ENCODE results near the gene FARSA. TPM values are rescaled to one million over a fixed set of nuclear protein-coding genes. Genes with fewer than 3 reads are reported as not detected.
A peak's percentile ranks its signal among the peaks of the same experiment; 100 is the strongest.
"Not testable (repeated sequence)": the region's sequence is repeated elsewhere in the genome, so short reads cannot be mapped to it uniquely, and the experiment has no call there.

The FARSA gene
- total RNA-seq, 1 donor from 2014 or later = 34.6 TPM

GRCh38 chr19:12913851-12914690, 19.4 kb downstream of the FARSA start:
- ATAC-seq (ENCODE audit: poor library complexity) = peak; percentile 10
- no peak for DNase-seq
- intact Hi-C loops (cut with DNase I) = no loop called here

GRCh38 chr19:12913011-12913561, 20.4 kb downstream of the FARSA start:
- ATAC-seq (ENCODE audit: poor library complexity) (peak; percentile 88), DNase-seq (peak; percentile 87)
- intact Hi-C loops (cut with DNase I) = no loop called here

- DNase-seq (no peak), ATAC-seq (ENCODE audit: poor library complexity) (no peak)
- intact Hi-C loops (cut with DNase I) = no loop called here
Observed at GRCh38 chr19:12912571-12912970, 20.9 kb downstream of the FARSA start.

DNA sequence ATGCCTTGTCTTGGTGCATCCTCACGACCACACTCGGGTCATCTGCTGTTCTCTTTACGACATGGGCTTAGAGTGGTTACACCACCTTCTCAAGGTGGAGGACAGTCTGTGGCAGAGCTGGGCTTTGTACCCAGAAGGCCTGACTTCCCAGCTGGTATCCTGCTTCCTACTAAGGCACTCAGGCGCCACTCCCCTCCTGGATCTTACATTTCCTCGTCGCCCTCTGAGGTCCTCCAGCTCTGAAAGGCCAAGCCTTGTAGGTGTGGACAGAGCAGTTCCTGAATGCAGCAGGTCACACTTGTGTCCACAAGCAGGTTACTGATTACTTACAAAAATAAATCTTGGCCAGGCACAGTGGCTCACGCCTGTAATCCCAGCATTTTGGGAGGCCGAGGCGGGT, 26.3 kb downstream of the FARSA start:
- no peak for DNase-seq
- intact Hi-C loops (cut with DNase I) = no loop called here
- no peak for ATAC-seq (ENCODE audit: poor library complexity)

DNA sequence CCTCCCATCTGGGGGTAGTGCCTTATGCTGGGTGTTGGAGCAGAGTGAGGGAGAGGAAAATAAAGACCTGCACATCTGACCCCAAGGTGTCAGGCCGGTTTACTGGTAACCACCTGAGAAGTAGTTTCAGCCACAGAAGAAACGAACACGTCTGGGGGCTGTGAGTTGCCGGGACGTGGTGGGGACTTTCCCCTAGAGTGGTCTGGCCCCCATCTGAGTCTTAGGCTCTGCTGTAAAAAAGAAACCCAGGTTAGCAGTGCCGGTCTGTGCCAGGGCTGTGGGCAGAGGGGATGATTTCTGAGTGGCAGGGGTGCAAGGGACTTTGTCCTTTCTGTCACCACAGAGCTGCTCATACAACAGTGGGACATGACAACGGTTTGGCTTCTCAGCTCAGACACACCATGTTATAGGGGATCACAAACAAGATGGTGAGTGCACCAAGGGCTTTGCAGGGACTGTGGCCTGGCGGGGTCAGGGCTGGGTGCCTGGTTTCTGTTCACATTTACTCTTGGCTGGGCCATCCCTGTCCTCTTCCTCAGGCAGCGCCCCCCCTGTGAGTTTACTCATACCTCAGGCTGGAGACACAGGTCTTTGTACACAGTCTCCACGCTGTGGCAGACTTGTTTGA, 33.5 kb downstream of the FARSA start:
- no peak for DNase-seq
- no peak for ATAC-seq (ENCODE audit: poor library complexity)
- intact Hi-C loops (cut with DNase I) = no loop called here

GRCh38 chr19:12896460-12896859, 37.1 kb downstream of the FARSA start:
- DNase-seq (no peak), ATAC-seq (ENCODE audit: poor library complexity) (no peak)
- intact Hi-C loops (cut with DNase I) = no loop called here

DNA sequence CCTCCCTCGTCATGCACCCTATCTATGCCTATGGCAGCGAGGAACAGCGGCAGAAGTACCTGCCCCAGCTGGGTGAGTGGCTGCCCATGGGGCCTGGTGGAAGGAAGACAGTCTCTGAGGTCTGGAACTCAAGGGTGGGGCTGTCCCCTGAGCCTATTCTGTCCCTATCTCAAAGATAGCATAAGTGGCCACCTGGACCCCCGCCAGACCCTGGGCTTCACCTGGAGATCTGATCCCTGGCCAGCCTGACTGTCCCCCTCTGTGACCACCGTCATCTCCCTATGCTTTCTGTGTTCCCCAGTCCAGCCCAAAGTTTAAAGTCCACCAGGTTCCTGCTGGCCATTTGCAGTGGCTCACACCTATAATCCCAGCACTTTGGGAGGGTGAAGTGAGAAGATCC, 39.9 kb downstream of the FARSA start:
- DNase-seq = no peak
- intact Hi-C loops (cut with DNase I) = no loop called here
- no peak for ATAC-seq (ENCODE audit: poor library complexity)

- no peak for DNase-seq
- intact Hi-C loops (cut with DNase I) = no loop called here
- no peak for ATAC-seq (ENCODE audit: poor library complexity)
Observed at GRCh38 chr19:12891553-12892021, 41.9 kb downstream of the FARSA start.

- DNase-seq = peak; percentile 97
- peak; percentile 99 for ATAC-seq (ENCODE audit: poor library complexity)
- intact Hi-C loops (cut with DNase I) = no loop called here
Observed at GRCh38 chr19:12890787-12891552, 42.5 kb downstream of the FARSA start, which contains the start of gene GCDH. TSS of gene GCDH (plus strand) at chr19:12891160. CDS start at chr19:12891305, 145 bp downstream.

DNA sequence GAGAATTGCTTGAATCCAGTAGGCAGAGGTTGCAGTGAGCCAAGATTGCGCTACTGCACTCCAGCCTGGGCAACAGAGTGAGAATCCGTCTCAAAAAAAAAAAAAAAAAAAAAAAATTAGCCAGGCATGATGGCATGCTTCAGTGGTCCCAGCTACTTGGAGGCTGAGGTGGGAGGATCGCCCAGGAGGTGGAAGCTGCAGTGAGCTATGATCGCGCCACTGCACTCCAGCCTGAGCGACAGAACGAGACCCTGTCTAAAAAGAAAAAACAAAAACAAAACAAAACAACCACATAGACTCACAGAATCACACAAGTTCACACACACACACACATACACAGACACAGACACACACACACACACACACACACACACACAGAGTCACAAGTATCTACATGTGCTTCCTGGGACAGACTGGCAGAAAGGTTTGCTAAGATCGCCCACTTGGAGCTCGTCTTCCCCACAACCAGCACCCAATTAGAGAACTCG, 43.2 kb downstream of the FARSA start:
- ATAC-seq (ENCODE audit: poor library complexity); intact Hi-C loops (cut with DNase I); DNase-seq: not testable (repeated sequence)

DNA sequence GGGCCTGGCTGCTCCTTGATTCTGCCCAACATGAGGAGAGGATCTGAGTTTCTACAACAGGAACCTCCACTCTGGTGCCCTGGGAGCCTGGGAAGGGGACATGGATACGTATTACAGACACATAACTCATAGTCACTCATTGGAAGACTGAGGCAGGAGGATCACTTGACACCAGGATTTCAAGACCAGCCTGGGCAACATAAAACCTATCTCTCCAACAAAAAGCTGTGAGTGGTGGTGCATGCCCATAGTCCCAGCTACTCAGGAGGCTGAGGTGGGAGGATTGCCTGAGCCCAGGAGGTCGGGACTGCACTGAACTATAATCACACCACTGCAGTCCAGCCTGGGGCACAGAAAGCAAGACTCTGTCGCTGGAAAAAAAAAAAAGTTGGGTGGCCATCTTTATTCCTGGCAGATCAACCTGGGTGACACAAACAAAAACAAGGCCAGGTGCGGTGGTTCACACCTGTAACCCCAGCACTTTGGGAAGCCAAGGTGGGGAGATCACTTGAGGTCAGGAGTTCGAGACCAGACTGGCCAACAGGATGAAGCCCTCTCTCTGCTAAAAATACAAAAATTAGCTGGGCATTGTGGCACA, 45.4 kb downstream of the FARSA start:
- no peak for ATAC-seq (ENCODE audit: poor library complexity)
- no peak for DNase-seq
- intact Hi-C loops (cut with DNase I) = no loop called here

GRCh38 chr19:12886969-12887747, 46.4 kb downstream of the FARSA start, which contains the start of gene KLF1:
TSS of gene KLF1 (minus strand) at chr19:12887201. CDS start at chr19:12887140, 61 bp downstream.
- DNase-seq (no peak), ATAC-seq (ENCODE audit: poor library complexity) (no peak)
- intact Hi-C loops (cut with DNase I) = no loop called here

DNA sequence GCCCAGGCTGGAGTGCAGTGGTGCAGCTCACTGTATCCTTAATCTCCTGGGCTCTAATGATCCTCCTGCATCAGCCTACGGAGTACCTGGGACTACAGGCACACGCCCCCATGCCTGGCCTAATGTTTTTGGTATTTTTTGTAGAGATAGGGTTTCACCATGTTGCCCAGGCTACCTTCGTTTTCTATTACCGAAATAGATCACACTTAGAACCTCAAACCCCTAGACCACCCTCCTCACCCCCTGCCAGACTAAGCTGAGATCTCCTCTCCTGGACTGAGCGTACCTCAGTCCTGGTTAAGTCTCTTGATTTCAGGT, 46.9 kb downstream of the FARSA start:
- no peak for DNase-seq
- intact Hi-C loops (cut with DNase I) = no loop called here
- no peak for ATAC-seq (ENCODE audit: poor library complexity)

GRCh38 chr19:12885749-12886650, 47.5 kb downstream of the FARSA start:
- intact Hi-C loops (cut with DNase I) = no loop called here
- ATAC-seq (ENCODE audit: poor library complexity) = no peak
- no peak for DNase-seq

- ATAC-seq (ENCODE audit: poor library complexity) (peak; percentile 28), DNase-seq (peak; percentile 84)
- intact Hi-C loops (cut with DNase I) = no loop called here
Observed at GRCh38 chr19:12884926-12885748, 48.4 kb downstream of the FARSA start.

- intact Hi-C loops (cut with DNase I) = no loop called here
- ATAC-seq (ENCODE audit: poor library complexity) (no peak), DNase-seq (no peak)
Observed at GRCh38 chr19:12884627-12884925, 48.9 kb downstream of the FARSA start.

Measured in Right ventricle myocardium superior (tissue), 1 donor.